Gastrocnemius medialis (tissue), 4 donors: ENCODE measurements around the gene PGS1. TPM values are rescaled to one million over a fixed set of nuclear protein-coding genes. Genes with fewer than 3 reads are reported as not detected.

Experiments used
- ATAC-seq, 2 donors: fragments of 150-250 bp; one replicate each; pipeline ENCODE4 v1.9.1; 2016
- DNase-seq, 2 donors: peaks; one replicate each; pipeline ENCODE4 v3.0.0-alpha.2; 2019
- H3K27ac ChIP-seq, 4 donors: fragments of 200-600 bp; sonication (generic); 1 replicate in 1 of 4; 2 replicates in 3 of 4; pipeline ENCODE4 v1.5.1; 2016 to 2018; ENCODE audit warnings: mild to moderate bottlenecking in 2 of 4, moderate library complexity in 1 of 4
- H3K27me3 ChIP-seq, 3 donors: fragments of 200-600 bp; sonication (generic) in 2 of 3; 1 replicate in 1 of 3; 2 replicates in 2 of 3; pipeline versions ENCODE4 v1.5.1 to v1.6.0; 2016 to 2019; ENCODE audit warnings: mild to moderate bottlenecking in 1 of 3, moderate library complexity in 1 of 3
- H3K36me3 ChIP-seq, 2 donors: fragments of 200-600 bp; sonication (generic) in 1 of 2; one replicate each; pipeline ENCODE4 v1.5.1; 2017 to 2018
- H3K4me1 ChIP-seq, 2 donors: fragments of 200-600 bp; sonication (generic) in 1 of 2; one replicate each; pipeline ENCODE4 v1.5.1; 2016 to 2017; ENCODE audit warnings: mild to moderate bottlenecking in 2 of 2
- H3K4me3 ChIP-seq, 4 donors: fragments of 200-600 bp; sonication (generic) in 3 of 4; 1 replicate in 1 of 4; 2 replicates in 3 of 4; pipeline ENCODE4 v1.5.1; 2016 to 2019; ENCODE audit warnings: mild to moderate bottlenecking in 2 of 4
- H3K9me3 ChIP-seq, 3 donors: fragments of 200-600 bp; sonication (generic) in 2 of 3; 1 replicate in 1 of 3; 2 replicates in 2 of 3; pipeline ENCODE4 v1.5.1; 2016 to 2019
- POLR2A ChIP-seq, 2 donors: fragments of 450-650 bp; IDR thresholded peaks; one replicate each; pipeline ENCODE4 v1.6.1; 2017; ENCODE audit warnings: antibody characterized with exemption in 2 of 2, mild to moderate bottlenecking in 2 of 2, moderate library complexity in 2 of 2
- in situ Hi-C, 4 donors: fragments of 200-750 bp; cut with MboI; loops; one replicate each; pipeline versions ENCODE4 v1.15.0 to v1.8.0; 2017; ENCODE audit warnings: low sequenced_read_pairs in 4 of 4
- intact Hi-C: fragments of 100-400 bp; cut with DNase I; formaldehyde crosslinking; loops from one replicate; pipeline ENCODE4 v1.15.1; 2023; ENCODE audit warnings: low total_unique reads
- total RNA-seq, 4 donors: library from RNA; depleted of rRNA; stranded (reverse); fragments of >200 nt; gene quantifications; one replicate each; pipeline versions ENCODE4 v1.1.0 to v1.2.3, GENCODE V29; 2016
- TF ChIP-seq, protein P1 (sequence below), 5 experiments: fragments of 450-650 bp in 3 of 5; fragments of 200-600 bp in 2 of 5; sonication (generic) in 2 of 5; IDR thresholded peaks in 4 of 5; conservative IDR thresholded peaks in 1 of 5; 1 replicate in 4 of 5; 2 replicates in 1 of 5; pipeline ENCODE4 v1.5.1; 2016 to 2019; ENCODE audit warnings: antibody characterized with exemption in 5 of 5, mild to moderate bottlenecking in 3 of 5, moderate library complexity in 3 of 5

Gene PGS1
- total RNA-seq, 4 donors from 2014 or later, result 16.6 to 30.0 (median 21.8) TPM

DNA sequence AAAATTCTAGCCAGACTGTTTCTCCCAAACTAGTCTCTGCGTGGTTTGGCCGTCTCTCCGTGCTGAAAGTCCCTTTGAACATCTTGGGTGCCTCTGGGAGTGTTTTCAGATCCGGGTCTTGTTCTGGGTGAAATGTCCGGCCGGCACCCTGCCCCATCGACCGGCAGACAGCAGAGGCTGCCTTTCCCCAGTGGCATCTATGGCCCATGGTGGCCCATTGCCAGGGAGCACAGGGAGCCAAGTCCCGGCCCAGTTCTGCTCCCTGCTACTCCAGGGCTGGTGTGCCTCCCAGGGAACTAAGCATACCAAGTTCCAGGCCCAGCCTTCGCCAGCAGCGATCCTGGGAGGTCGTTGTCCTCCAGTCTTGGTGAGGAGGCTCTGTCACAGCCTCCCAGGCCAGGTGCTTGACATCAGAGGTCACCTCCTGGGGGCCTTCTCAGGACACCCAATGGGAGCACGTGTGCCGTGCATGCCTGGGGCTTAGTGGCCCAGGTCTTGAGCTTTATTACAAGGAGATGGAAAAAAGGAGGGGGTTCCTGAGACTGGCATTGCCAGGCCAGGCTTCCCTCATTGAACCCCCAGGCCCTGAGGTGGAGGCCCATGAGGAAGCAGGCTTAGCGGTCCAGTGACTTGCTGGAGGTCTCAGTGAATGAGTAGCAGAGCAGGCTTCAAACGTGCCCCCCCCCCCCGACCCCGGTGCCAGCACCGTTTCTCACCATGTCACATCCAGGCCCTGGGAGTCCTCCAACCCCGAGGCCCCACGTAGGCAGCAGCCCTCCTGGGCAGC is 54.0 kb downstream of the PGS1 start:
- ATAC-seq, result no peak

DNA sequence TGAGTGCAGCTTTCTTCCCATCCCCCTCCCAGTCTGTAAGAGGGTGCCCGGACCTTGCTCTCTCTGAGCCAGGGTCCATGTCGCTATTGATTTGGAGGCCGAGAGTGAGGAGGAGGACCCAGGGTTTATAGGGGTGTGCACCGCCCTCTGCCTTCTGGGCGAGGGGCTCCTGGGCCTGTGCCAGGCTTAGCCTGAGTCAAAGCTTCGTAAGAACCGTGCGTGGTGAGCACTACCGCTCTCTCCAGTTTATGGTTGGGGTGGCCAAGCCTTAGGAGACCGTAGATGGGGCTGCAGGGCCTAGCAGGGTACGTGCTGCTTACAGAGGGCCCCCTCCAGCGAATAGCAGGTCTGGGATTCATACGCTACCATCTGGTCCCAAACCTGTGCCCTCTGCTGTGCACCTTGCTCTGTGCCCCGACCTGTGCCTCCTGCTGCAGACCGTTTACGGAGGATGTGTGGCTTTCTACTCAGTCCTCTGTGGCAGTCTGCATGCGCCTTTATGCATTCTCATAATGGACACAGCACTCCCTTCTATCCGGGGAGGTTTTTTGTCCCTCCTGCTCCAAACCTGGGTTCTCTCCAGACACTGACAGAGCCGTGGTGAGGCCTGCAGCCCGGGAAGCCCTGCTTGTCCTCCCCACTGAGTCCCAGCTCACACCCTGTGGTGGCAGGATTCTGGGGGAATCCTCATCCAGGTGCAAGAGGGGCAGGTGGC is 54.7 kb downstream of the PGS1 start:
- no peaks in the 10 kb centered on the region for H3K4me1 ChIP-seq

More for the DNA sequence above, 54.0 kb downstream of the PGS1 start:
- Histone ChIP-seq H3K4me3 (no peak overlapping the region), H3K9me3 (no peaks in the 10 kb centered on the region), H3K27me3 (peaks cover 0 to 2% (median 0%) of the 10 kb centered on the region in 3 donors), H3K4me1 (no peaks in the 10 kb centered on the region), H3K36me3 (peaks cover 0 to 13% of the 10 kb centered on the region in 2 donors), H3K27ac (no peak overlapping the region)
- no peak for TF ChIP-seq POLR2A (IDR thresholded peaks at IDR 0.05)
- TF ChIP-seq, protein P1, sequence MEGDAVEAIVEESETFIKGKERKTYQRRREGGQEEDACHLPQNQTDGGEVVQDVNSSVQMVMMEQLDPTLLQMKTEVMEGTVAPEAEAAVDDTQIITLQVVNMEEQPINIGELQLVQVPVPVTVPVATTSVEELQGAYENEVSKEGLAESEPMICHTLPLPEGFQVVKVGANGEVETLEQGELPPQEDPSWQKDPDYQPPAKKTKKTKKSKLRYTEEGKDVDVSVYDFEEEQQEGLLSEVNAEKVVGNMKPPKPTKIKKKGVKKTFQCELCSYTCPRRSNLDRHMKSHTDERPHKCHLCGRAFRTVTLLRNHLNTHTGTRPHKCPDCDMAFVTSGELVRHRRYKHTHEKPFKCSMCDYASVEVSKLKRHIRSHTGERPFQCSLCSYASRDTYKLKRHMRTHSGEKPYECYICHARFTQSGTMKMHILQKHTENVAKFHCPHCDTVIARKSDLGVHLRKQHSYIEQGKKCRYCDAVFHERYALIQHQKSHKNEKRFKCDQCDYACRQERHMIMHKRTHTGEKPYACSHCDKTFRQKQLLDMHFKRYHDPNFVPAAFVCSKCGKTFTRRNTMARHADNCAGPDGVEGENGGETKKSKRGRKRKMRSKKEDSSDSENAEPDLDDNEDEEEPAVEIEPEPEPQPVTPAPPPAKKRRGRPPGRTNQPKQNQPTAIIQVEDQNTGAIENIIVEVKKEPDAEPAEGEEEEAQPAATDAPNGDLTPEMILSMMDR (IDR thresholded peaks at IDR 0.05 in 4 of 5, conservative IDR thresholded peaks at IDR 0.05 in 1 of 5), result no peak
- in situ Hi-C loops, result no loop called here
- intact Hi-C loops, result no loop called here
- no peak for DNase-seq

DNA sequence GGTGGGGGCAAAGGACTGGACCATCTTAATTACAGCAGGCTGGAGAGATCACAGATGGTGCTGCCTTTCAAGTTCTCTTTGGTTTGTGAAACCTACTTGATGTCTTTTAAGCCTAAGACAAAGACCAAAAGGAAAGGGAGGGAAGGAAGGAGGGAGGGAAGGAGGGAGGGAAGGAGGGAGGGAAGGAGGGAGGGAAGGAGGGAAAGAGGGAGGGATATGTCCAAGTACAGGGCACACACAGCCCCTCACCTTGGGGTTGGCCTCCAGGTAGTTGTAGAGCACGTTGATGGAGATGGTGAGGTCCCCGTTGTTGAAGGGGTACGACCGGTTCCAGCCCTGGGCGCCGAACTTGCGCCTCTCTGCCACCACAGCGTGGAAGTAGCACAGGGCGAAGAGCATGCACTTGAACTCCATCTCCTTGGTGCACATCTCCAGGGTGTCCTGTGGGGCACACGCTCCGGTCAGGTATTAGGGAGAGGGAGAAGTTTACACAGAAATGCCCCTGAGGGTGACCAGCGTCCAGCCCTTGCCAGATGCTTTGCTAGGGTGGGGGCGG is 55.4 kb downstream of the PGS1 start:
- TF ChIP-seq, protein P1 (IDR thresholded peaks at IDR 0.05 in 4 of 5, conservative IDR thresholded peaks at IDR 0.05 in 1 of 5), result no peak
- no peak for TF ChIP-seq POLR2A (IDR thresholded peaks at IDR 0.05)
- Histone ChIP-seq H3K4me1 (no peaks in the 10 kb centered on the region), H3K9me3 (no peaks in the 10 kb centered on the region), H3K36me3 (peaks cover 0 to 13% of the 10 kb centered on the region in 2 donors), H3K27me3 (peaks cover 0 to 2% (median 0%) of the 10 kb centered on the region in 3 donors), H3K4me3 (no peak overlapping the region), H3K27ac (no peak overlapping the region)
- in situ Hi-C loops (no loop called here), intact Hi-C loops (no loop called here)
- no peak for DNase-seq
- ATAC-seq, result no peak

More for the DNA sequence above, 54.7 kb downstream of the PGS1 start:
- TF ChIP-seq, protein P1 (IDR thresholded peaks at IDR 0.05 in 4 of 5, conservative IDR thresholded peaks at IDR 0.05 in 1 of 5), result no peak
- TF ChIP-seq POLR2A (IDR thresholded peaks at IDR 0.05), result no peak
- intact Hi-C loops (no loop called here), in situ Hi-C loops (no loop called here)
- Histone ChIP-seq H3K4me3 (no peak overlapping the region), H3K36me3 (peaks cover 0 to 13% of the 10 kb centered on the region in 2 donors), H3K27ac (no peak overlapping the region), H3K27me3 (peaks cover 0 to 2% (median 0%) of the 10 kb centered on the region in 3 donors), H3K9me3 (no peaks in the 10 kb centered on the region)
- DNase-seq (no peak), ATAC-seq (no peak)

DNA sequence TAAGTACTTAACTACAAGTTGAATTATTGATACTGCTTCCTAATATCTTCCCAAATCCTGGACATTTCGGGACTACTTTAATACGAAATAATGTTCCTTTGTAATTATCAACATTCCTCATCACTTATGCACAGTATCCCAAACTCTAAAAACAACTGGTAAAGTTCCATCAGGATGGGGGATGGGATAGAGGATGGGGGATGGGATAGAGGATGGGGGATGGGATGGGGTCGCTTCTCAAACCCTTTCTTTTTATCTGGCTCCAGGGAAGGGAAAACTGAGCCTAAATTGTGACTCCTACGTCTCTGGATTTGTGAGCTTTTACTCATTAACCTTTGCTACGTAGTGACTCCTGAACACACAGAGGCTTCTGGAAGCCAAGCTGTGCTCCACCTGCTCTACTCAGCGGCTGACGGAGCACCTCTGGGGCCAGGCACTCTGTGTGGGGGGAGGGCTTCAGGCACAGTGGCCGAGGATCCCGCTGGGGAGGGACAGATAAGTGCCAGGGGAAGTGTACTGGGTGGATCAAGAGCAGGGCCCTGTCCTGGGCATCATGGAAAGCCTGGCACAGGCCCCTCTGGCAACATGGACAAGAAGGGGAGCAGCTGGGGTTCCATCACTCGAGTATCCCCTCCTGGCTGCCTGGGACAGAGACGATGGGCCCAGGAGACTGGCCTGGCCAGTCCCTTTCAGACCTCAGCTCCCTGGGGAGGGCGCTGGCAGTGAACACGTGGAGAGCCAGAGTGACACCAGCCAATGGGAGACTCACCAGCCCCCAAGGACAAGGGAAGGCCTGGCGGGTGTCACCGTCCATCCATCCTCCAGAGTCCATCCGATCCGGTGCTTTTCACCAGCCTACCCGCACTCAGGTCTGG is 56.2 kb downstream of the PGS1 start:
- intact Hi-C loops (no loop called here), in situ Hi-C loops (no loop called here)
- no peak for TF ChIP-seq POLR2A (IDR thresholded peaks at IDR 0.05)
- TF ChIP-seq, protein P1 (IDR thresholded peaks at IDR 0.05 in 4 of 5, conservative IDR thresholded peaks at IDR 0.05 in 1 of 5), result no peak
- Histone ChIP-seq H3K4me1 (no peaks in the 10 kb centered on the region), H3K9me3 (no peaks in the 10 kb centered on the region), H3K27ac (no peak overlapping the region), H3K36me3 (peaks cover 0 to 7% of the 10 kb centered on the region in 2 donors), H3K27me3 (peaks cover 0 to 2% (median 0%) of the 10 kb centered on the region in 3 donors), H3K4me3 (no peak overlapping the region)
- DNase-seq, result no peak
- no peak for ATAC-seq
